GM21786 (cell line): Measurements from ENCODE around the gene LIX1L.
A peak's percentile ranks its signal among the peaks of the same experiment; 100 is the strongest.
"Not testable (repeated sequence)": the region's sequence is repeated elsewhere in the genome, so short reads cannot be mapped to it uniquely, and the experiment has no call there.

Experiments used
- ATAC-seq: cut with Tn5 transposase; IDR thresholded peaks from one replicate; pipeline ENCODE4 v1.9.1; 2021; ENCODE audit not compliant: unreplicated experiment

LIX1L gene

DNA sequence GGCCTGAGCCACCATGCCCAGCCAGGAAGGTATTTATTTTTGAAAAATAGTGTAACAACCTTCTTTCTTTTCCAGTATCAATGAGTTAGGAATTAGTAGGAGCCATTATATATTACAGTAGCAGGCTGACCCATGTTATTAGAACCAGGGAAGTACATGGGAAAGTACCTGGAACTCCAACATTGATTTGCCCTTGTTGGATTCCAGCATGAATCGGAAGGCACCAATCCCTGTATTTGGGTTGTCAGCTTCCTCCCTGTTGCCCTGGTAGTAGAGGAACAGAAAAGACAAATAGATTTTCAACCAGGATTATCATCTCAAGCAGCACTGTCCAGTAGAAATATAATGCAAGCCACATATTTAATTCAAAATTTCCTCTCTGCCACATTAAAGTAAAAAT lies 20.4 kb downstream of the LIX1L start:
- ATAC-seq: no peak

DNA sequence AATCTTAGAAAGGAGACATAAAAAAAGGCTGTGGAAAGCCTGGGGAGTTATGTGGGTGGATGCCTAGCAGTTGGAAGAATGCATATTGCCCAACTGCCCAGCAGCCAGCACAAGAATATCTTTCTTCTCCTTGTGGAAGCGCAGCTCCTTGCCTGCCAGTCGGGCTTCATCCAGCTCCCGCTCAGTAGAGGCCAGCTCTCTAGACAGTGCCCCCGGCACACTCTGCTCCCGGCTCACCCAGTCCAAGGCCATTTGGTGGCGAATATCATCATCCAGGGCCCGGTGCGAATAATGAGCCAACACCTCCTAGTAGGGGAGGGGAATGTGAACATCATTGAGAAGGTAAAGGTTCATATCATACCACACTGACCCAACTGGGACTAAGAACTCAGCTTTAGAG lies 21.6 kb downstream of the LIX1L start:
- ATAC-seq: no peak

DNA sequence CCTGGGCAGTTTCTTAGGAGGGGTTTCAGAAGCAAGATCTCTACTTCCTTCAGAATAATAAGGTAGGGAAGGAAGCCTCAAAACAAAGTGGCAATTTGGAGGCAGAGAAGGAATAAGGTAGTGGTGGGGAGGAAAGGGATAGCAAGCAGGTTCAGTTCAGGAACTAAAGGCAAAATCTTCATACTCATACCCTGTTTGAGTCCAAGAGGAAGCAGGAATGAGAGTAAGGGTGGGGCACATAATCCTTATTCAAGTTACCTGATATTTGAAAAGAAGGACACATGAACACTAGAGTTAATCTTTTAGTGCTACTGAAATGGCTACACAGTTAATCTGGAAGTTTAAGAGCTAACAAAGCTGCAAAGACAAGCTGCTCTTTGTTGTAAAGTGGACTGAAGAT lies 22.1 kb downstream of the LIX1L start:
- ATAC-seq: no peak

DNA sequence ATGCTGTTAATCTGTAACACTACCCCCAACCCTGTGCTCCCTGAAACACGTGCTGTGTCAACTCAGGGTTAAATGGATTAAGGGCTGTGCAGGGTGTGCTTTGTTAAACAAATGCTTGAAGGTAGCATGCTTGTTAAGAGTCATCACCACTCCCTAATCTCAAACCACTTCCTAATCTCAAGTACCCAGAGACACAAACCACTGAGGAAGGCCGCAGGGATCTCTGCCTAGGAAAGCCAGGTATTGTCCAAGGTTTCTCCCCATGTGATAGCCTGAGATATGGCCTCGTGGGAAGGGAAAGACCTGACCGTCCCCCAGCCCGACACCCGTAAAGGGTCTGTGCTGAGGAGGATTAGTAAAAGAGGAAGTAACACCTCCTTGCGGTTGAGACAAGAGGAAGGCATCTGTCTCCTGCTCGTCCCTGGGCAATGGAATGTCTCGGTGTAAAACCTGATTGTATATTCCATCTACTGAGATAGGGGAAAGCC lies 25.3 kb downstream of the LIX1L start:
- ATAC-seq: not testable (repeated sequence)

DNA sequence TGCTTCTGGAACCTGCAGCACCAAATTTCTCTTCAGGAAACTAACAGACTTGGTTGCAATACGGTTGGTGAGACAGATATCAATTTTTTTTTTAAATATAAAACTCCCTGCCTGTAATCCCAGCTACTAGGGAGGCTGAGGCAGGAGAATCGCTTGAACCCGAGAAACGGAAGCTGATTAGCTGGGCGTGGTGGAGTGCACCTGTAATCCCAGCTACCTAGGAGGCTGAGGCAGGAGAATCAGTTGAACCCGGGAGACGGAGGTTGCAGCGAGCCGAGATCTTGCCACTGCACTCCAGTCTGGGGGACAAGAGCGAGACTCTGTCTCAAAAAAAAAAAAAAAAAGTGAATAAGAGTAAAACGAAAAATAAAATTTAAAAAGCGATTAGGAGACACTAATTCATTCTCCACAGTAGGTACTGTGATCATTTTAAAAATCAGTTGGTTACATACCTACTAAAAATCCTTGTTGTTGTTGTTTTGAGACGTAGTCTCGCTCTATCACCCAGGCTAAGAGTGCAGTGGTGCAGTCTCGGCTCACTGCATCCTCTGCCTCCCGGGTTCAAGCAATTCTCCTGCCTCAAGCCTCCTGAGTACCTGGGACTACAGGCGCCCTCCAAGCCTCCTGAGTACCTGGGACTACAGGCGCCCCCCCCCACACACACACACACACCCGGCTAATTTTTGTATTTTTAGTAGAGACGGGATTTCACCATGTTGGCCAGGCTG lies 29.7 kb downstream of the LIX1L start:
- no peak for ATAC-seq

DNA sequence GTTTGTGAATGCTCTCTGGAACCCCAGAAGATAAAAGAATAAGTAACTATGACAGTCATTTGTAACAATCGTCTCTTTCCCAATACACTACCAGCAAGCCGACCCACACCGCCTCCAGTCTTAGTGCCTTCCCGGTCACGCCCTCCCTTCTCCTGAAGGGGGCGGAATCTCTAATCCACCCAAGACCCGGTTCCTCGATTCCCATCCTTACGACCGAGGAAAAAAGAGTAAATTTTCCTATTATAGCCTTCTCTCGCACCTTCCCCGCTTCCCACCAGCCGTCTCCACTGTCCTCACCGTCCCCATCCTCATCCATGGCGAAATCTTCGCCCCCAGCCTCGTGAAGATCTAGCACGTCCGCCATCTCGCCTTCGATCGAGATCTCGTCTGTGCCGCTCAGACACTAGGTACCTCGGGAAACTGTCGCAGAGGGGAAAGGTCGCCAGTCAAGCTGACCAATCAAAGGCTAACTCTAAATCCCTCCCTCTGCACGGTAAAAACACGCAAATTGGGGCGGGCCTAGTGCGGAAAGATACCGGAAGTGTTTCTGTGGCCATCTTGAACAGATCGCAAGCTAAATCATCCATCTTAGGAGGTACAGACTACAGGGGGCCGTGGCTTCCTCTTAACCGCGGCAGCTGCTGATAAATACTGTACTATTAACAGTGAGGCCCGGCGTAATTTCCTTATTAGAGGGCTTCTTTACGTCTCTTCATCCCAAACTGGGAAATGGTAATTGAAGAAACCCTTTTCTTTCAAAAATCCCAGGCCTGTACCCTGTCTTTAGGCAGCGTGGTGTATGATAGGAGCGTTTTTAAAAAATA lies 30.5 kb downstream of the LIX1L start, which contains the start of gene RBM8A:
RBM8A (minus strand) TSS at position 422 of the 824 bp plus-strand sequence; CDS start at position 364, 58 bp downstream.
- ATAC-seq: peak; percentile 98

DNA sequence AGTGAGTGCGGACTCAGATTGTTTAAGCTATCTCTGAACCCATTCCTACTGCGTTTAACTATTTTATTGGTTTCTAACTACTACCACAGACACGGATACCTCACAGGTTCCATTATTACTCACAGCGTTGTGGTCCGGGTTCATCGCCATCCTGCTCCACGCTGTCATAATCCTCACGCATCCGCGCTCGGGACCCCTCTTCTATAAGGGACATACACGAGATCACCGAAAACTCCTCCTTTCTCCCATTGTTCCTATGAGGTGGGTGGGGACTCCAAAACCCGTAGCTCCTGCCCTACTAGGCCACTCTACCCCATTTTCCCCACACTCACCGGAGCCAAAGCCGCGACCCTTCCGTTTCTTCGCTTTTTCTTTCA lies 31.1 kb downstream of the LIX1L start:
- ATAC-seq: no peak

DNA sequence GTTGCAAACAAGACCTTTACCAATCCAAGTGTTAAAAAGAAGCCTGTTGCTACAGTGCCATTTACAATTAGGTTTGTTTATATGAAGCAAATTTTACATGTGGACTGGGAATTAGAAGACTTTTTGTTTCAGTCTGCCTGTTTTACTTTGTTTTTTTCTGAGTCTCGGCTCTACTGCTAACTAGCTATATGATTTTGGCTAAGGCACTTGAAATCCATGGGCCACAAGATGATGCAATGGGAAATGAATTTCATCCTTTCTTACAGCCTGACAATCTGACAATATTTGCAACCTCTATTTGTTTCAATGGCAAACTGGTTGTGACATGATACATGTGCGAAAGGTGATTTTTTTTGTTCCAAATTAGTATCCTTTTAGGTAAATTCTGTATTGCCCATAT lies 35.6 kb downstream of the LIX1L start:
- no peak for ATAC-seq

DNA sequence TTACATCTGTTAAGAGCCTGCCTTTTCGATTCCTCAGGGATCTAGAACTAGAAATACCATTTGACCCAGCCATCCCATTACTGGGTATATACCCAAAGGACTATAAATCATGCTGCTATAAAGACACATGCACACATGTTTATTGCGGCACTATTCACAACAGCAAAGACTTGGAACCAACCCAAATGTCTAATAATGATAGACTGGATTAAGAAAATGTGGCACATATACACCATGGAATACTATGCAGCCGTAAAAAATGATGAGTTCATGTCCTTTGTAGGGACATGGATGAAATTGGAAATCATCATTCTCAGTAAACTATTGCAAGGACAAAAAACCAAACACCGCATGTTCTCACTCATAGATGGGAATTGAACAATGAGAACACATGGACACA lies 37.5 kb downstream of the LIX1L start:
- ATAC-seq: not testable (repeated sequence)

DNA sequence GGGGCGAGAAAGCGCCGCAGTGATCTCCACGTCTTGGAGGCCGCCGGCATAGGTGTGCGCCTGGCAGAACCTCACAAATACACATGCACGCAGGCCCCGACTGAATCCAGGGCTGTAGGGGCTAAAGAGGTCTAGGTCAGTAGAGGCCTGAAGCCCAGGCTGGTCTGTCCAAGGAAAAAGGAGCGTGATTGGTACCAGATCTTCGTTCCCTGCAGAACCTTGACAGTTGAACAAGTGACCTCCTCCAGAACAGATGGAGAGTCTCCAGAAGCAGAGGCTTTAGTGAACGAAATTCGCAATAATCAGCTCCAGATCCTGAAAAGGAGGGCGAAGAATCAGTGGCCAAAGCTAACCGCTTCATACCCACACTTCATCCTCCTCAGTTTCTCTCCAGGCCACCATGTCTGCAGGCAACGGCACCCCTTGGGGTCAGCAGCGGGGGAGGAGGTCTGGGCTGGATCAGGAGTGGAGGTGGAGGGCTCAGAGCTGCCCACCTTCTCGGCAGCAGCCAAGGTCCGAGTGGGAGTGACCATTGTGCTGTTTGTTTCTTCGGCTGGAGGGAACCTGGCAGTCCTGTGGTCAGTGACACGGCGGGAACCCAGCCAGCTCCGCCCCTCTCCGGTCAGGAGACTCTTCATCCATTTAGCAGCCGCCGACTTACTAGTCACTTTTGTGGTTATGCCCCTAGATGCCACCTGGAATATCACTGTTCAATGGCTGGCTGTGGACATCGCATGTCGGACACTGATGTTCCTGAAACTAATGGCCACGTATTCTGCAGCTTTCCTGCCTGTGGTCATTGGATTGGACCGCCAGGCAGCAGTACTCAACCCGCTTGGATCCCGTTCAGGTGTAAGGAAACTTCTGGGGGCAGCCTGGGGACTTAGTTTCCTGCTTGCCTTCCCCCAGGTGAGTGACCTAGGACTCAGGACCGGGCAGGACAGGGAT lies 38.6 kb downstream of the LIX1L start:
- peak; percentile 82 for ATAC-seq

DNA sequence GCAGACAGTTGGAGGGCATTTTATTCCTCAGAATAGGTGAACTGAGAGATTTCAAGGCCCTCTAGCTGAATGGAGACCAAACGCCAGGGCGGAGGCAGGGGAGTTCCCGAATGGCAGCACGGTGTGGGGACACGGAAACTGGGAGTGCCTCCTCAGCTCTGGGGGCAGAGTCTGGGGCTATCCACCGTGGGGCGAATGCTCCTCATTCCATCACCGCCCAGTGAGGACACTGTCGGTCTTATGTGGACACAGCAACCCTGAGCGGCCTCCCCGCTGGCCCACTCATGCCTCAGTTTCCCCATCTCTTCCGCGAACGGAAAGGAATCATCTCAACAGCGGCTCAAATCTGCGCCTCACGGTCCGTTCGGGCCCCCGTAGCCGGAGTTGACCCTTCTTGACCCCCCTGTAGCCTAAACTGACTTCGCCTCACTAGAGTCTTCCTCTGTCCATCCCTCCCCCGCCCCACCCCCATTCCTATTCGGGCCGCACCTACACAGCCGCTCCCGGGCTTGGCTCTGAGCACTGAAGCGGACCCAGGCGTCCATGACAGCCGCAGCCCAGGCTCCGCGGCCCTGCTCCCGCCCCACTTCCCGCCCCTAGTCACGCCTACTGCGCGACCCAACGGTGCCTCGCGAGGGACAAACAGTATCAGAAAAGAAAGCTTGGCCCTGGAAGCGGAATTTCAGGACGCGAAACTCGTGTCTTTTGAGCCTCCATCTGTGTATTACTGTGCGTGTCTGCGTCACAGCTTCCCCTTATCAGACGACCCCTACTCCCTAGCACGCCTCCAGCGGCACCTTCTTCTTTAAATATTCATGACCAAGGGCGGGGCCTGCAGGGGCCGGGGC lies 39.4 kb downstream of the LIX1L start, which contains the start of gene PEX11B:
PEX11B (minus strand) TSS at position 574 of the 848 bp plus-strand sequence; CDS start at position 545, 29 bp downstream.
- peak; percentile 75 for ATAC-seq

DNA sequence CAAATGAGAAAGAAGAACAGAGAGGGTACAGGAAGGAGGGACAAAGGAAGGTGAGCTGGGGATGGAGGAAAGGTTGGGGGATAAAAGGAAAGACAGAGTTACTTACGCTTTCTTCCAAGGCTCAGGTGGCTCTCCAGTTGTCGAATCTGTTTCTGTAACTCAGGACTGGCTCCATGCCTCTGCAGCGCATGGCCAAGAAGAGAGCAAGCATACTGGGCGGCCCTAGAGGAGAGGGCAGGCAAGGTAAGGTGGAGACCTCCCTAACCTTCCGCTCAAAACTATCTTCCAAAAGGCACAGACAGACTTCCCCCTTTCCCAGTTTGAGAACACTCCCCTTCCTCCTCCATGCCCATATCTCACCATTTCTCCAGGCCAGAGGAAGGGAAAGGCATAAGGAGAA lies 40.2 kb downstream of the LIX1L start:
- no peak for ATAC-seq

DNA sequence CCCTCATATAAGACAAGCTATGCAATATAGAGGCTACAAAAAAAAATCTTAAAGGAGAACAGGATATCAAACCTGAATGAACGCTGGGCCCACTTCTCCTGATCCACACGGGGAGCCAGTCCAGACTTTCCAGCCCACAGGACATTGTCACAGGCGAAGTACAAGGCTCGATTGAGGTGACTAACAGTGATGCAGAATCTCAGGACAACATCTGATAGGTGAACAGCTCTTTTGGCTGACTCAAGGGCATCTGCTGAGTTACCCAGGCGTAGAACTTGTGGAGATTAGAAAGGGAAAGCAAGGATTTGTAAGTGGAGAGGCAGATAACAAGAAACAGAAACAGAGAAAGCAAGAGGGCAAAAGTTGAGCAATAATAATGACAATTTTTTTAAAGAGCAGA lies 41.1 kb downstream of the LIX1L start:
- ATAC-seq: no peak

DNA sequence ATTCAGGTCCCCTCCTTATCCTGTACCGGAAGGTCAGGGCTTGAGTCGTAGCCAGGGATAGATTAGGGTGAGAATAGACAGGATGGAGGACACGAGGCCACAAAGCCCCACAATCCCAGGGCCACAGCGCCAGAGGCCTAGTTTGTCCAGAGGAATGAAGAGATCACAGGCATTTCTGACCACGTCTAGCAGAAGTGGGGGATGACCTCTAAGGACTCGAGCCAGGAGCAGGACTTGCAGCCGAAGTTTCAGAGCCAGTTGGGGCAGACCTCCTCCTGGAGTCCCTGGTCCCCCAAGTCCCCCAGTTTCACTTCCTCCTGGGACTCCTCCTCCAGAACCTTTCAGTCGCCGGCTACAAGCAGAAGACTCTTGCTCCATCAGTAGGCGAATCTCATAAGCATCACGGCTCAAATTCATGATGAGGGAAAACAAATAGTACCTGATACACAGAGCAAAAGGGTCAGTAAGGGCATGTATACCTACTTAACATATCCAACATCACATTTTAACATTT lies 45.6 kb downstream of the LIX1L start:
- ATAC-seq: no peak

DNA sequence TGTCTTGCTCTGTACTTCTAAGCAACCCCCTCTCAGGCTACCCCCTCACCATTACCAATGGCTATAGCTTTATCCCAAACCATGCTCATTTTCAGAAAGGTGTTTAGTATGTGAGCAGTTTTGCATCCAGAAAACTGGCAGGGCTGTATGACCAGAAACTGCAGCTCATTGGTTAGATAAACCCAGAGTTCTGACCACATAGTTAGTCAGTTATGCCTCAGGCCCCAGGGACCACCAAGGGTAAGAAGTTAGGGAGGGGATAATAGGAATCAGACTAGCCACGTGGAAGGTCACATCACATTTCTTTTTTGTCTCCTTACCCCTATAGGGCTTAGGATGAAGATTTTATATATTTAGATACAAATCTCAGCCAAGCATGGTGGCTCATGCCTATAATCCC lies 49.2 kb downstream of the LIX1L start:
- ATAC-seq: no peak

DNA sequence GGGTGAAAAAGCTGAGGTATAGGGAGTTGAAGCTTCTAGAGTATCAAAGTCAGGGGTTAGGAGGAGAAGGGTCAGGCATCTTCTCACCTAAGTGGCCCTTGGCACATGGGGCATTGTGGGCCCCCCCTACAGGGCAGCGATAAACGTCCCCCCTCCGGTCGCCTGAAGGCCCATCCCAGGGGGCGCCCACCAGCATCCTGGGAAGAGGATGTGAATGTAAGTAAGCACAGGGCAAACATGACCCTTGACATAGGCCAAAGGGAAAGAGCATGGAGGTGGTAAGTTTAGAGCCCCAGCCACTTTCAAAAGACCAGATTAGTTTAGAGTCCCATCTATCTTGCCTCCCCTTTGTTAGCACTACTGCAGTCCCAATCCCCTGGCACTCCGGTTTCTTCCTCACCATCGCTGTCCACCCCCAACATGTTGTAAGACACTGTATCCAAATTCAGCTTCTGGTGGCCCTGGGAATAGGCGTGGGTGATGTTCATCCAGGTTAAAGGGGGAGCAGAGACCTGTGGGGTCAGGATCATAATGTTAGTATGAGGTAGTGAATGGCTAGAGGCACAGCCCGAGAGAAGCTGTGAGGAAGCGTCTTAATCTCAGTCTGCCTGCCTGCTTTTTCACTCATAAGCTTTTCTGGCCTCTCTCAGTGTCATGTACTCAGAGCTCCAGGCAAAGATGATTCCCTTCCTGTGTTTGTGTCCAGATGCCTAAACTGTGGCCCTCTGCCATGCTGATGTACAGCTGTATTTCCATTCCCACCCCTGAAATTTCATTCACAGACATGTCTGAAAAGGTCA lies 50.7 kb downstream of the LIX1L start:
- ATAC-seq: no peak

DNA sequence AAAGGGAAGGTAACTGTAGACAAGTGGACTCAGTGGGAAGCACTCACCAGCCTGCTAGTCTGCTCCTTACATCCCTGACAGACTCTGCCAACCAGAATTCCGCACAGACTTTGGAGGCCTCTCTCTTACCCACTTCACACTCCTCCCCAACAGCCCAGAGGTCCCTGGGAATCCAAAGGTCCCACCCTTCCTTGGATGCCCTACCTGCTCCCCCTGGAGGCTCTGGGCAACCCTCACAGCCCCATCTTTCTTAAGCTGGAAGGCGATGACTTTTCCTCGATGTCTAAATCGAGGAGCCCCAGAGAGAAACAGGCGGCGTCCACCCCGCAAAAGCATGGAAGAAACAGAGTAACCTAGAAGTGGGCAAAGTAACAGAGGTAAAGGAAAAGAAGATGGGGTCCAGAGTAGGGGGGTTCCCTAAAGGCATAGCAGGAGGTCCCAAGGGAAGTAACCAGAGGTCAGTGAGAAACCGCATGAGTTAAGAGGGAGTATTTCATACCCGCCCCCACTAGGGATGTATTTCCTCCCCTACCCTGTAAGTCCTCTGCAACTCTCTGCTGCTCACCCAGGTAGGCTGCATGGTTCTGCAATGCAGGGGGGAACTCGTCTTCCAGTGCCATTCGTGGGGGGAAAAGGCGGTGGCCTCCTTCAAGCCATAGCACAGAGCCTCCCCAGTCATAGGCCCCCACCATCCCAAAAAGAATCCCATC lies 56.4 kb downstream of the LIX1L start:
- ATAC-seq: no peak

DNA sequence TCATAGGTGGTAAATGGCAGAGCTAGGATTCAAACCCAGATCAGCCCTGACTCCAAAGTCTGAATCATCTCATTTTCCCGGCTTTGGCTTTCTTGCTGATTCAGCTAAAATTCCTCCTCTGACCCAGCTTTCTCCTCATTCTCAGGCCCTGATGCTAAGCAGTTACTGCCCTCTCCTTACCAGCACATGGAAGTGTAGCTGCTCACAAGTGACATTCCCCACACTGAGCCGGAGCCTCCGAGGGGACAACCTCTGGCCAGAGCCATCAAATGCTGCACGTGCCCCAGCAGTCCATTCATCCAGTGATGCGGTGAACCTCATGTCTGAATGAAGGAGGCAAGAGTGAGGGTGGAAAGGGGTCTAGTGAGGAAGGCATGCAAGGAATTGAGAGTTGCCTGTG lies 59.1 kb downstream of the LIX1L start:
- no peak for ATAC-seq
